22Rv1 (cell line): ENCODE results near the gene RASSF8.

ENCODE experiments used
- ZFX ChIP-seq: fragments of 450-650 bp; IDR thresholded peaks from 2 replicates; pipeline ENCODE4 v1.6.1; 2017; ENCODE audit warnings: antibody characterized with exemption, borderline replicate concordance
- TF ChIP-seq, protein P1 (sequence below): fragments of 450-650 bp; IDR thresholded peaks from 2 replicates; pipeline ENCODE4 v1.5.1; 2017; ENCODE audit warnings: mild to moderate bottlenecking

DNA sequence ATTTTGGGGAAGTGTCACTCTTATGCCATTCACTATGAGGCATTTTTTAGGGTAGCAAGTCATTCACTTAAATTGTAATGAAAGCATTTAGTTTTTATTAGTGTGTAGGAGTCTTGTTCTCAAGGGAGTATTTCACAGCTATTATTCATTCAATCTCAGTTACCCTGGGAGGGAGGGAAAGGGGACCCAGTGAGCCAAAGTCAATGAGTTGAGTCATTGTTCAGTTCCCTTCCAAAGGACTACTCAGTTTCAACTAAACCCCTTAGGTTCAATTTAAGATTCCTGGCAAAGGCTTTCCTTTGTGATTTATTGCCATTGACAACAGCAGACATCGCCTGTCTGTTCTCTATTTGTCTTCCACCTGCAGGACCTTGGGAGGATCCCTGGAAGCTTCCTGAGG lies 29.3 kb upstream of the RASSF8 start:
- TF ChIP-seq, protein P1, sequence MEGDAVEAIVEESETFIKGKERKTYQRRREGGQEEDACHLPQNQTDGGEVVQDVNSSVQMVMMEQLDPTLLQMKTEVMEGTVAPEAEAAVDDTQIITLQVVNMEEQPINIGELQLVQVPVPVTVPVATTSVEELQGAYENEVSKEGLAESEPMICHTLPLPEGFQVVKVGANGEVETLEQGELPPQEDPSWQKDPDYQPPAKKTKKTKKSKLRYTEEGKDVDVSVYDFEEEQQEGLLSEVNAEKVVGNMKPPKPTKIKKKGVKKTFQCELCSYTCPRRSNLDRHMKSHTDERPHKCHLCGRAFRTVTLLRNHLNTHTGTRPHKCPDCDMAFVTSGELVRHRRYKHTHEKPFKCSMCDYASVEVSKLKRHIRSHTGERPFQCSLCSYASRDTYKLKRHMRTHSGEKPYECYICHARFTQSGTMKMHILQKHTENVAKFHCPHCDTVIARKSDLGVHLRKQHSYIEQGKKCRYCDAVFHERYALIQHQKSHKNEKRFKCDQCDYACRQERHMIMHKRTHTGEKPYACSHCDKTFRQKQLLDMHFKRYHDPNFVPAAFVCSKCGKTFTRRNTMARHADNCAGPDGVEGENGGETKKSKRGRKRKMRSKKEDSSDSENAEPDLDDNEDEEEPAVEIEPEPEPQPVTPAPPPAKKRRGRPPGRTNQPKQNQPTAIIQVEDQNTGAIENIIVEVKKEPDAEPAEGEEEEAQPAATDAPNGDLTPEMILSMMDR, result no peak
- TF ChIP-seq ZFX, result no peak
